NCI-H2107 (cell line): ENCODE data around the gene RAC2.
"Not testable (repeated sequence)": the region's sequence is repeated elsewhere in the genome, so short reads cannot be mapped to it uniquely, and the experiment has no call there.

ENCODE experiments used
- DNase-seq: peaks from one replicate; lab custom pipeline; 2025; lab: John Stamatoyannopoulos, UW

The RAC2 gene

DNA sequence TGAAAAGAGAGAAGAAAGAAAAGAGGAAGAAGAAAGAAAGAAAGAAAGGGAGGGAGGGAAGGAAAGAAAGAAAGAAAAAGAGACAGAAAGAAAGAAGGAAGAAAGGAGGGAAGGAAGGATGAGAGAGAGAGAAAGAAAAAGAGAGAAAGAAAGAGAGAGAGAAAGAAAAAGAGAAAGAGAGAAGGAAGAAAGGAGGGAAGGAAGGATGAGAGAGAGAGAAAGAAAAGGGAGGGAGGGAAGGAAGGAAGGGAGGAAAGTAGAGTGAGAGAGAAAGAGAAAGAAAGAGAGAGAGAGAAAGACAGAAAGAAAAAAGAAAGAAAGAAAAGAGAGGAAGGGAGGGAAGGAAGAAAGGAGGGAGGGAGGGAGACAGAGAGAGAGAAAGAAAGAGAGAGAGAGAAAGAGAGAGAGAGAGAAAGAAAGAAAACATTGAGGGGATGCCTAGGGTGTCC lies 11.5 kb upstream of the RAC2 start:
- DNase-seq: no peak

DNA sequence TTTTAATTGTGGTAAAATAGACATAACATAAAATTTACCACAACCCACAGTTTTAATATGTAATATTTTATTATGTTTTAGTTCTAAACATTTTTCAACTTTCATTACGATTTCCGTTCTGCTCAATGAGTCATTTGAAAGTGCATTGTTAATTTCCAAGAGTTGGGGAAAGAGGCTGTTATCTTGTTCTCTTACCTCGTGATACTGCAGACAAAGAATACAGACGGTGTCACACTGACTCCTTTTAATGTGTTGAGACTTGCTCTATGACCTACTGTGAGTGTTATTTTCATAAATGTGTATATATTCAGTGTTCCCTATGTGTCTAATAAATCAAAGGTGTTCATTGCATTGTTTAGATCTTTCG lies 10.8 kb upstream of the RAC2 start:
- no peak for DNase-seq

DNA sequence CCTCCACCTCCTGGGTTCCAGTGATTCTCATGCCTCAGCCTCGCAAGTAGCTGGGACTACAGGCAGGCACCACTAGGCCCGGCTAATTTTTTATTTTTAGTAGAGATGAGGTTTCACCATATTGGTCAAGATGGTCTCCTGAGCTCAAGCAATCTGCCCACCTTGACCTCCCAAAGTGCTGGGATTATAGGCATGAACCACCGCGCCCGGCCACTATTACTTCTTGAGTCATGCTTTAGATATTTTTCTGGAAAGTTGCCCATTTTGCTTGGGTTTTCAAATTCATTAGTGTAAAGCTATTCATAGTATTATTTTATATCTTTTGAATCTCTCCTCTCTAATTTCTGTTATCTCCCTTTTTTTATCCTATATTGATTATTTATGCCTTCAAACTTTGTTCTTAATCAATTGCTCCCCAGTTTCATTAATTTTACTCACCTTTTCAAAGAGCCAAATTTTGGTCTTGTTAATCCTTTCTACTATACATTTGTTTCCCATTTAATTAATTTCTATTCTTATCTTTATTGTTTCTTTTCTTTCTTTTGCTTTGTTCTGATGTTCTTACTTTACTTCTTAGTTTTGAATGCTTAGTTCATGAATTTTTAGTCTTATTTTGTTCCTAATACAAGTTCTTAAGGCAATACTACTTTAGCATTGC lies 10.3 kb upstream of the RAC2 start:
- no peak for DNase-seq

DNA sequence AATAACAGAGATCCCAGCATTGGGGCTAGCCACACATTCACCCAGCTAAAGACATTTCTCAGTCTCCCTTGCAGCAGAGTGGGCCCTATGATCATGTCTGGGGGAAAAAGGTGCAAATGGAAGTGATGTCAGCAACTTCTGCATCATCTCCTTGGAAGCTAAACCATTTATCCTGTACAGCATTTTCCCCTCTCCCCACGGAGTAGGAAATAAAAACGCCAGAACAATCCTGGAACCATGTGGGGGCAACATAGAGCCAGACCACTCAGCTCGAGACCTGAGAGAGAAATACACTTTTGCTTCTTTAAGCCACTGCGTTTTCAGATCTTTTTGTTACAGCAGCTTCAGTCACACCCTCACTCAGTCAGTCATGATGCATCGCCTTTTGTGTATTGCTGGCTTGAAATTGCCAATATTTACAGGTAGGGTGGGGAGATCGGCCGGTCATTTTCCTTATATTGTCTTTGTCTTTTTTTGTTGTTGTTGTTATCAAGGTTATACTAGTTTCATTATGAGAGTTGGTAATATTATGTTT lies 9.1 kb upstream of the RAC2 start:
- DNase-seq: no peak

DNA sequence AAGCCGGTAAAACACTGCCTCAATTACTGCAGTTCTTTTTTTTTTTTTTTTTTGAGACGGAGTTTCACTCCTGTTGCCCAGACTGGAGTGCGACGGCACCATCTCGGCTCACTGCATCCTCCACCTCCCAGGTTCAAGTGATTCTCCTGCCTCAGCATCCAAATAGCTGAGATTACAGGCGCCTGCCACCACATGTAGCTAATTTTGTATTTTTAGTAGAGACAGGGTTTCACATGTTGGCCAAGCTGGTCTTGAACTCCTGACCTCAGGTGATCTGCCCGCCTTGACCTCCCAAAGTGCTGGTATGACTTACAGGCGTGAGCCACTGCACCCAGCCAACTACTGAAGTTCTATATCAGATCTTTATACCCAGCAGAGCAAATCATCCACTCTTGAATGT lies 7.8 kb upstream of the RAC2 start:
- DNase-seq: not testable (repeated sequence)

DNA sequence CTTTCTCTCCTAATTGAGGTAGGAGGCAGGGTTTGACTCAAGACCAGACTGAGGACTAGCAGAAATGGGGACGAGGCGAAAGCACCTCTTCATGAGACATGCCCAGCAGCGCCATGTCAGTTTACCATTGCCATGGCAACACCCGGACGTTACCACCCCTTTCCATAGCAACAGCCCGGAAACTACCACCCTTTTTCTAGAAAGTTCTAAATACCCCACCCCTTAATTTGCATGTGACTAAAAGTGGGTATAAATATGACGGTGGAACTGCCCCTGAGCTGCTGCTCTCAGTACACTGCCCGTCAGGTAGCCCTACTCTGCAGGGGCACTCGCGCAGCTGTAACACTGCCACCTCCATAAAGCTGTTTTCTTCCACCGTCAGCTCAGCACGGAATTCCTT lies 5.9 kb upstream of the RAC2 start:
- DNase-seq: no peak

DNA sequence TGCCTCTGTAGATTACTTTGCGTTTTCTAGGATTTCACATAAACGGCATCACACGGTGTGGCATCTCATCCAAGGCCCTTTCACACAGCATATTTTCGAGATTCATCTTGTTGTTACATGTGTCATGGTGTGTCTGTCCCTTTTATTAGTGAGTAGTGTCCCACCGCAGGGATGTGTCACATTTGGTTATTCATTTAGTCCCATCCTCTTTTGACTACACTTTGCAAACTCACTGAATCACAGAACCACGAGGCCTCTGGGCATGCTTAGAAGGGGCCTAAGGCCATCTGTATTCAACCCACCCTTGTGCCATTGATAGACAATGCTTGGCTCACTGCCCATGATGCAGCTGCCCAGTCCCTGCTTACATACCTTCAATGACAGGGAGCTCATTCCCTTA lies 4.2 kb upstream of the RAC2 start:
- DNase-seq: no peak

DNA sequence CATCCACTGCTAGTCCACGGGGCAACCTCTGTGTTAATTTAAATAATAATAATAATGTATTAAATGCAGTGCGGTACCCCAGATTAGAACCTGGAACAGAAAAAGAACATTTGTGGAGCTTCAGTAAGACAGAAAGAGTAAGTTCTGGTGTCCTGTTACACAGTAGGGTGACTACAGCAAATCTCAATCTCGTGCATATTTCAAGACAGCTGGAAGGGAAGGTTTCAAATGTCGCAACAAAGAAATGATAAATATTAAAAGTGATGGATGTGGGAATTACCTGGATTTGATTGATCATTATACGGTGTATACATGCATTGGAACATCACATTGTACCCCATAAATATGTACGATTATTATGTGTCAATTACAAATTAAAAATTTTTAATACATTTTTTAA lies 1.7 kb upstream of the RAC2 start:
- no peak for DNase-seq

DNA sequence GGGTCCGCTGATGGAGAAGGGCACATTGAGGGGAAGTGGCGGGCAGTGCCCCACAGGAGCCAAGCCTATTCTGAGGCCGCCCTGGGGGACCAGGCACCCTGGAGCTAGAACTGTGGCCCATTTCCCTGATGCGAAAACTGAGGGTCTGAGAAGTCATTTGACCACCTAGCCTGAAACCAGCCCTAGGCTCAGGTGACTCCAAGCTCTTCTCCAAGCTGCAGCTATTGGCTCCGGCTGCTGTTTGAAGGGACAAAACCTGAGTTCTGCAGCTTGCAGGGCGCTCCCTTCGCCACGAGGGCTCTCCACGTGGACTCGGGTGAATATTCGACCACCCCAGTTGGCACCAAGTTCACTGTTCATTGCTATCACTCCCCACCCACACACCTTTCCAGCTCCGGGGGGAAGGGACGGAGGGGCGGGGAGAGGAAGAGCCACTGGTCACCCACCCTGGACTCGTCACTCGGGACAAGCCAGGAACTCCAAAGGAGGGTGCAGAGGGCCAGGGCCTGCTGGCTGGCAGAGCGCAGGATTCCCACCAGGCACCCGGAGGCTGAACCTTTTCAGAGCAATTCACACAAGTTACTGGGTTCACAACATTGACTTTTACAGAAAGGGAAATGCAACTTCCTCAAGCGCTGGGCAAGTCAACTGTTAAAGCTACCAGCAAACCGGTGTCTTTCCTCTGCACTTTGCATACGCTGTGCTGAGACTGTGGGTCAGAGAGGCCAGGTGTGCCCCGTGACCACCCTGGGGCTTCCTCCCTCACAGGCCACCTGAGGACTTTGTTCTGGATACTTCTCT lies 1.1 kb upstream of the RAC2 start:
- DNase-seq: no peak

DNA sequence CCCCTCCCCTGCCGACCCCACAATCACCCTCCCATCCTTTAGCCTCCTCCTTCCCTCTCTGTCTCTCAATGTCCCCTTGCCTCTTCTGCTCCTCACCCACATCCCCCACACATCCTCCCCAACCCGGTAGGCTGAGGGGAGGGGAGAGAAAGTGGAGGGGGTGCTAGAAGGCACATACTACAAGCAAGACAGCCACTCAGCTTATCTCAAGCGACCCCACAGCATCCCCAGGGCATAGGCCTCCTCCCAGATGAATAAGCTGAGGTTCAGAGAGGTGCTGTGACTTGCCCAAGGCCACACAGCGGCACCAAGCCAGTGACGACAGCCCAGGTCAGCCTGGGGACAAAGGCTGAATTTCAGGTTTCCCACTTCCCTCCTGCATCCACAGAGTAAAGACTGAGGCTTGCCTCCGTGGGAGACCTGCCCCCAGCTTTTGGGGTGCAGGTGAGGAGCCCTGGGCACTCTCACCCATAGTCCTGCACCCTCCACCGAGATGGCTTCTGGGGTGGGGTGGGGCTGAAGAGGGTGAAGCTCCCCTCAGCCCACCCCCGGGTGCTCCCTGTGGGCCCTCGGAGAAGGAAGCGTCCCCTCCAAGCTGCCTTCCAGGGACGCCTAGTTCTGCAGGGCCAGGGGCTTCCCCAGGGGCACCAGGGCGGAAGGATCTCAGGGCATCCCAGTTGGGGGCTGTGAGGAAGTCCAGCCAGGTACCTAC lies 511 bp downstream of the RAC2 start:
- no peak for DNase-seq

DNA sequence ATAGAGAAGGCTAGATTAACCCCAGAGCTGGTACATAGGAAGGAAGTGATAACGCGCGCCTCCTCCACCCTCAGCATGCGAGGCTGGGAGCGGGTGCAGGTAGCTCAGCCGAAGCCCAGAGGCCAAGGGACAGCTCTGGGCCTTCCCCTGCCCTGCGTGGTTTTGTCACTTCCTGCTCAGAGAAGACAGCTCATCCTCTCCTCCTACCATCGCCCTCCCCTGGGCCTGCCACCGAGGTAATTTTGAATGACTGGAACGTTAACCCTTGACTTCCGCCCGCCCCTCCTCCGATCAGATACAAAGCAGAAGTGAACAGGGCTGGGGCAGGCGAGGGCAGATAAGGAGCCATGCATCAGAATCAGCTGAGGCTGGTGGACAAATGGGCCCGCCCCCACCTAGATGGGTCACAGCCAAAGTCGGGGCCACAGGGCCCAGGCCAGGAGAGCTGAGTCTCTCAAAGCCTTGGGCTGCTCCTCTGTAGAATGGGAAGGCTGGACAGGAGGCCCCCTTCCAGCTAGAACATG lies 1.6 kb downstream of the RAC2 start:
- no peak for DNase-seq

DNA sequence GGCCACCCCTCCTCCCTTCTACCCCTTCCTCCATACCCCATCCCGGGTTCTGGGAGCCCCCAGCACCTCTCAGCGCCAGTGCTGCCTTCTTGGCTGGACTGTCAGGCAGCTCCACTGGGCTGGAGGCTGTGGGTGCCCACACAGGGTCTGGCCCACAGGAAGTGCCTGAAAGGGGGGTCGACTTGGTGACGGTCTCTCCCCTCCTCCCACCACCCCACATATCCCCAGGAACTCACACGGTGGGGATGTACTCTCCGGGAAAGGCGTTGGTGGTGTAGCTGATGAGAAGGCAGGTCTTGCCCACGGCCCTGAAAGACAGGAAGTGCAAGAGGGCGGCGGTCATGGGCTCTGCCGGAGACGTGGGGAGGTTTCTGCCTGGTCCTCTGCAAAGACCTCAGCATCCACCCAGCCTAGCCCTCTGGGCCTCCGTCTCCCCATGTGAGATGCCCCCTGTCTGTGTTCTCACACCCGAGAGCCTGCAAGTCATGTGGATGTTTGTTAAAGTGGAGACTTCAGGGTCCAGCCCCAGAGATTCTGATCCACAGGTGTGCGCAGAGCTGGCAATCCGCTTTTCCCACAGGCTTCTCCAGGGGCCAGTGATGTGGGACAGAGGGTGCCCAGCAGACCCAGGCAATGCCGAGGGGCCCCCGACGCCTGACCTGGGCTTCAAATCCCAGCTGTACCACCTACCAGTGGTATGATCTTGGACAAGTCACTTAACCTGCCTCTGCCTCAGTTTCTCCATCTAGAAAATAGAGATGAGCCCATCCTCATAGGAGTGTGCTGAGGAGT lies 2.5 kb downstream of the RAC2 start:
- DNase-seq: no peak

DNA sequence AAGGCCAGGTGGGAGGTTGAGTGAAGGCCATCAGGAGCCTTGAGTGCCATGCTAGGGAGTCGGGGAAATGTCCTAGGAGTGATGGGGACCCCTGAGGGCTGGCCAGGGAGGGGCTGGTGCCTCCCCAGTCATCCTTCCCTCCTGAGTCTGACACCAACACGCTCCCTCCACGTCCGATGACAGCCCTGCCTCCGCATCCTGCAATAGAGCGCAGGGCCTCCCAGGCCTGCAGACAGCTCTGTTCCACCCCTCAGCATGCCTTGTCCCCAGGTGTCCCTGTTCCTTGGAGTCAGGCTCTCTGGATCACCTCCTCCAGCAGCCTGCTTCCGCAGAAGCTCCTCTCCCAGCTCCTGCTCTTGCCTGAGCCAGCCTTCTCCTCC lies 3.1 kb downstream of the RAC2 start:
- no peak for DNase-seq

DNA sequence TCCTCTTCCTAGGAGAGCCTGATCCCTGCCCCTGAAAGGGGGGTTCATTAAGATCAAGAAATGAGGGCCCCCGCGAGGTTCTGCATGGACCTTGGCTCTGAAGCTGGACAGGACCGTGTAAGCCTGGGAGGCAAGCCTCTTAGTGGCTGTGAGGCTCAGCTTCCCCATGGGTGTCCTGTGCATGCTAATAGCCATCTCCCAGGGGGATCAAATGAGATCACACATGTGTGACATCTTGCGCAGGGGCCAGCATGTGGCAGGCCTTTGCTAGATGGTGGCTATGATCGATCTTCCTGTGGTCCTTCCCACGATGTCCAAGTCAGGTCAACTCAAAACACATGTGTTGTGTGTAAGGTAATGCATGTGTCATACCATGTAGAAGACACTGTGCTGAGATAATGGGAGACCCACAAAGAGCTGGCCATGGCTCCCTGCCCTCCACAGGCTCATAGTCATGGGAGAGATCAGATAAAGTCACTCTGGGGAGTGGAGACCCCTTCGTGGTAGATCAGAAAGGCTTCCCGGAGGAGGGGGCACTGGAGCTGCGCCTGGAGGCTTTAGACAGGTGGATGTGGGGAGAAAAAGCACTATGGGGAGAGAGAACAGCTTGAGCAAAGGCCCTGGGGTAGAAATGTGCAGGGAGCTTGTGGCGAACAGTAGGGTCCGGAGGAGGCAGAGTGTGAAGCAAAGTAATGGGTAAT lies 3.7 kb downstream of the RAC2 start:
- no peak for DNase-seq

DNA sequence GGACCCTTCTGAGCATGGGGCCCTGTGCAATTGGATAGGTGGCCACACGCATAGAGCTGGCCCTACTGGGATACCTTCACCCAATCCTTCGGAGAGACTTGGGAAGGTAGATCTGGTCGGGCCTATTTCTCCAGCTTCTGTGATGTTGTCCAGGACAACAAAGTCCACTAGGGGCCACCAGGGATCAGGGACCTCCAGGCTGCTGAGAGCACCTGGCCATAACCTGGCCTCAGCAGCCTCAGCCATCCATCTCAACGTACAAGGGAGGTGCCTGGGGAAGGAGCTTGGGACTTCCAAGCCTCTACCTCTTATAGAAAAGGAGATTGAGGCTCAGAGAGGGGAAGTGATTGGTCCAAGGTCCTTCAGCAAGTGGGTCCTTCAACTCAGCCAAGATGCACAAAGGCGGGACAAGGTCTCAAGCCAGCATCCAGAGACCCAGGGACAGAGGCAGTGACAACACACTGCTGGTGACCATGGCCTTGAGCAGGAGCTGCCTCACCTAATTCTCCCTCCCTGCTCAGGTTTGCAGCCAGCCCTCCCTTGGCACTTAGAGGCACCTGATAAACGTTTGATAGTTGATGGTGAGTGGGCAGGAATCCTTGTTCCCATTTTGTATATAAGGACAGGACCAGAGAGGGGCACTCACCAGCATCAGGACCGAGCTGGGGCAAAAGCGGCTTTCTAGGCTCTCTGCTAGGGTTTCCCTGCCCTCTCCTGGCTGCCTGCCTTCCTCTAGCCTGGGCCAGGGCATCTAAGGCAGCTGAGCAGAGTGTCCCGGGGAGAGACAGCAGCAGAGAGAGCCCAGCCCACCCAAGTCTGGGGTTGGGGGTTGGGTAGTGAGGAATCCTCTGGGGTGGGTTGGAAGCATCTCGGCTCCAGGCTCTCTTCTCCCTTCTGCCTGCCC lies 4.5 kb downstream of the RAC2 start:
- DNase-seq: no peak

DNA sequence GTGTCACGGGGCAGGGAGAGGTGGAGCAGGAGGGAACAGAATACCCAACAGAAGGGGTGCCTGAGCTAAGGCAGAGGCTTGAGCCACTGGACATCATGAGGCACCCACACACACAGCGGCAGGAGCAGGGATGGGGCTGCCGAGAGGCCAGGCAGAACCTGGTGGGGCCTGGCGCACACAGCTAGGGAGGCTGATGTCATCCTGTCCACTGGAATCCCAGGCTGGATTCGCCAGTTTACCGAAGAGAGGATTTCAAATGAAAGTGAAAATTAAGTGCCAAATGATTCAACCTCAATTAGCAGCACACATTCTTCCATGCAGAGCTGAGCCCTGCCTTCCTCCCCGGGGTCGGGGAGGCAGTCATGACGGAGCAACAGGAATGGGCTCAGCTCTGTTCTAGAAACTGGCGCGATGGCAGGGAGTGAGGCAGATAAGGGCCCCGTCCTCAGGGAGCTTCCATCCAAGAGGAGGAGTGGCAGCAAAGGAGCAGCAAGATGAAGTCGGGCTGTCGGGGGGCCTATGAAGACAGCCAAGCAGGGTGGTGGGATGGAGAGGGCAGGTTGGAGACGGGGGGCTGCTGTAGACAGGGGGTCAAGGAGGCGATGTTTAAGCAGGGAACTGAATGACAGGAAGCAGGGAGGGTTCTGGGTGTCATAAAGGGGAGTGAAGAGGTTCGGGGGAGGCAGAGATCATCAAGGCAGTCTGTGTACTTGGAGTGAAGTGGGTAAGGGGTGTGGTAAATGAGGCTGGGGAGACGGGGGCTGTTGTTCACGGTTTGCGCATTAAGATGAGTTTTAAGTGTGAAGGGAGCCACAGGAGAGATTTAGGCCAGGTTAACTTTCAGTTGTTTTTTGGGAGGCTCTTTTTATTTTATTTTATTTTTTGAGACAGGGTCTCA lies 6.4 kb downstream of the RAC2 start:
- no peak for DNase-seq

DNA sequence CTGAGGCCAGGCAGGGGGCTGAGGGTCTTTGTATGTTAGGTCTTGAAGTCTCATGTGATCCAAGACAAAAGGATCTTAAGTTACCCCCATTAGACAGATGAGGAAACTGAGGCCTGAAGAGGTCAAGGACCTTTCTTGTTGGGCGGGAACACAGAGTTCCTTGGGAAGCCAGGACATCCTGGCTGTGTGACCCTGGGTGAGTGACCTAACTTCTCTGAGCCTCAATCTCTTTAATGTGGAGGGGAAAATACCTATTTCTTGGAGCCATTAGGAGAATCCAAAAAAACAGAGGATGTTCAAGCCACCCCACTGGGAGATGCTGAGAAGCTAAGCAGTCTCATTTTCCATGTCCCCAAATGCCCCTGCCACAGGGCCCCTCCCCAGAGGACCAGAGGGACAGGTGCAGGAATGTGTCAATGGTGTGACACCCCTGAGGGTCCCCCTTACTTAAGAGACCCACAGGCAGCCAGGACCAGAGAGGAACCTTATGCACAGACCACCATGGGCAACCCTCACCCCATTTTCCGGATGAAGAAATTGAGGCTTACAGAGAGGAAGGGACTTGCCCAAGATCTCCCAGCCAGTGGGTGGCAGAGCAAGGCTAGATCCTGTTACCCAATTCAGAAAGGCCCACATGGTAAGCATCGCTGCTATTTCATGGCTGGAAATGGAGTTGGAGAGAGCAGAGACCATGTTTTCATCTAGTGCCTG lies 8.0 kb downstream of the RAC2 start:
- no peak for DNase-seq
